Glutamatergic neuron (in vitro differentiated cells): ENCODE measurements around the gene SHD. TPM values are rescaled to one million over a fixed set of nuclear protein-coding genes. Genes with fewer than 3 reads are reported as not detected.

Experiments
- DNase-seq: peaks from one replicate; pipeline ENCODE4 v3.0.0; 2022
- H3K27ac Mint-ChIP-seq: one replicate; pipeline ENCODE4 v1.8.0; 2020; ENCODE audit warnings: mild to moderate bottlenecking, mixed read lengths, inconsistent platforms; ENCODE audit not compliant: unreplicated experiment
- H3K27me3 Mint-ChIP-seq: one replicate; pipeline ENCODE4 v1.8.0; 2020; ENCODE audit warnings: mild to moderate bottlenecking, moderate library complexity, mixed read lengths, inconsistent platforms; ENCODE audit not compliant: unreplicated experiment
- H3K36me3 Mint-ChIP-seq: one replicate; pipeline ENCODE4 v1.8.0; 2020; ENCODE audit warnings: mild to moderate bottlenecking, mixed read lengths, inconsistent platforms; ENCODE audit not compliant: unreplicated experiment
- H3K4me1 Mint-ChIP-seq: one replicate; pipeline ENCODE4 v1.8.0; 2020; ENCODE audit warnings: mild to moderate bottlenecking, low read depth, mixed read lengths, inconsistent platforms; ENCODE audit not compliant: unreplicated experiment
- H3K4me3 Mint-ChIP-seq: one replicate; pipeline ENCODE4 v1.8.0; 2020; ENCODE audit warnings: mild to moderate bottlenecking, mixed read lengths, inconsistent platforms; ENCODE audit not compliant: unreplicated experiment
- H3K9me3 Mint-ChIP-seq: one replicate; pipeline ENCODE4 v1.8.0; 2020; ENCODE audit warnings: mild to moderate bottlenecking, moderate library complexity, mixed read lengths, inconsistent platforms; ENCODE audit not compliant: unreplicated experiment
- CTCF ChIP-seq: fragments of 200-600 bp; sonication (generic); IDR thresholded peaks from one replicate; pipeline ENCODE4 v1.5.0; 2021; ENCODE audit not compliant: partially characterized antibody, unreplicated experiment
- total RNA-seq: library from RNA; stranded (reverse); fragmentation: NEBNext Ultra II Directional; extraction: Animal tissue kit (Norgen Biotek cat#: 25700); gene quantifications from one replicate; pipeline ENCODE4 v1.2.1, GENCODE V29; 2021; ENCODE audit not compliant: unreplicated experiment

The SHD gene
- total RNA-seq, 1 donor from 2014 or later = 254 TPM

DNA sequence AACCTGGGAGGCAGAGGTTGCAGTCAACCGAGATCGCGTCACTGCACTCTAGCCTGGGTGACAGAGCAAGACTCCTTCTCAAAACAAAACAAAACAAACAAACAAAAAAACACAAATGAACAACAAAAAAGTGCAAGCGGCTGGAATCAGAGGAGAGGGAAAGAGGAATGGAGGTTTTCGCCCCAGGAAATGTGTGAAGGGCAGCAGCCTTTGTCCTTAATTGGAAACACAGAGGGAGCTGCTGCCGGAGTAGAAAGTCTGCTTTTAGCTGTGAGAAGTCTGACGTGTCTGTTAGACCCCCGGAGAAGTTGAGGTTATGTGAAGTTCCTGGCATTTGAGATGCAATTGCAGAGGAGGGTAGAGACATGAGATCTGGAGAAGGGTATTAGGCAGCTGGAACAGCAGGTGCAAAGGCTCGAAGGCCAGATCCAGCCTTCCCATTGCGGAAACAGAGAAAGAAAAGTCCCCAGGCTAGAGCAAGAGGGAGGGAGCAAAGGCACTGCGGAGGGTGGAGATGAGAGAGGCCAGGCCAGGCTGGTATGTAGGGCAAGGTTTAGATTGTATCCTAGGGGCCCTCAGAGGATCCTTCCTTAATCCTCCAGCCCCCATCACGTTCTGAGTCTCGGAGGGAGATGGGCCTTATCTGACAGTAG is 22.6 kb downstream of the SHD start:
- no peaks in the 10 kb centered on the region for H3K36me3 Mint-ChIP-seq
- H3K27me3 Mint-ChIP-seq = peaks cover 10% of the 10 kb centered on the region
- no peak for TF ChIP-seq CTCF
- H3K27ac Mint-ChIP-seq = no peak overlapping the region
- H3K9me3 Mint-ChIP-seq = peaks cover 8% of the 10 kb centered on the region
- DNase-seq = no peak
- peak overlapping the region; percentile 16 for H3K4me3 Mint-ChIP-seq
- H3K4me1 Mint-ChIP-seq = peaks cover 6% of the 10 kb centered on the region

DNA sequence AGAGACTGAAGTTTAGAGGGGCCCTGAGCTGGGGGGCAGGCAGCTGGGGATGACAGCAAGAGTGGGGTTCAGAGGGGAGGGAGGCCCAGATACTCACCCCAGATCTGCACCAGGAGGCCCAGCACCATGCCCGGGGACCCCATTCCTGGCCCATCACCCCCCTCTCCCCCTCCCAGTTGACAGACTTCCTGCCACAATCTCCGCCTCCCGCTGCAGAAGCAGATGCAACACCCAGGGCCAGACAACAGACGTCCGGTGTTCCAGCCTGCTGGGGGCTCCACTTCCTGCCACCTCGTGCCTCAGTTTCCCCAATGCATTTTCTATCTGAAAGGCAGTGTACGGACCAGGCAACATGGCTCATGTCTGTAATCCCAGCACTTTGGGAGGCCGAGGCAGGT is 23.2 kb downstream of the SHD start, which contains the start of gene TMIGD2:
TMIGD2 (minus strand) TSS at position 147 of the 398 bp plus-strand sequence; CDS start at position 143, 4 bp downstream.
- peaks cover 12% of the 10 kb centered on the region for H3K27me3 Mint-ChIP-seq
- H3K4me1 Mint-ChIP-seq = peaks cover 7% of the 10 kb centered on the region
- no peaks in the 10 kb centered on the region for H3K36me3 Mint-ChIP-seq
- TF ChIP-seq CTCF = no peak
- no peak within 1 kb of the TSS for H3K27ac Mint-ChIP-seq
- DNase-seq = no peak
- H3K9me3 Mint-ChIP-seq = peaks cover 8% of the 10 kb centered on the region
- peak within 1 kb of the TSS; percentile 16 for H3K4me3 Mint-ChIP-seq

DNA sequence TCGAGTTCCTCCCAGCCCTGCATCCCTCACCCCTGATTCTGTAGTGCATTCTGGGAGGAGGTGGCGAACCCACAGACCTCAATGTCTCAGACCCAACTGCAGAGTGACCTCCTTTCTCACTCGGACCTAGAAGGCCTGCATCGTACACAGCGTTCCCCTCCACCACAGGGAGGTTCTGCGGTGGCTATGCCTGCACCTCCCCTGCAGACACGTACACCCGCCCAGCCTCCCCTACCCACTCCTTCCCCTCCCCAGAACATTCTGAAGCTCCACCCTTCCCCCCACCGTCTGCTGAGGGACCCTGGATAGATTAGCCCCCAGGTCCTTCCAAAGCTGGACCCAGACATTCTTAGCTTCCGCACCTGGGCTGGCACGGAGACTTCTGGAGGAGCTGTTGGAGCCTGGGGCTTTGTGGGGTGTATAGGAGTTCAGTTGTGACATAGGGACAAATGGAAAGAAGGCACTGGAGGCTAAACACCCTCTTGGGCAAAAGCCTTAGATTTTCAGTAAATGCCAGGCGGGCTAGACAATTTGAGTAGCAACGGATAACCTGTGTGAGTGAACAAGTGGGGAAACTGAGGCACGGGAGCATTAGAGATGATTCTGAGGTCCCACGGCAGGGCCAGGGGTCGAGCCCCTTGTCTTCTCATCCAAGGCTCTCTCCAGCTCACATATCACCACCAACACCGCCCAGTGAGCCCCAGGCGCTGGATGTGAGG is 24.9 kb downstream of the SHD start:
- peak overlapping the region; percentile 85 for H3K4me3 Mint-ChIP-seq
- peaks cover 7% of the 10 kb centered on the region for H3K4me1 Mint-ChIP-seq
- no peaks in the 10 kb centered on the region for H3K36me3 Mint-ChIP-seq
- H3K9me3 Mint-ChIP-seq = peaks cover 8% of the 10 kb centered on the region
- peak overlapping the region; percentile 66 for H3K27ac Mint-ChIP-seq
- peaks cover 12% of the 10 kb centered on the region for H3K27me3 Mint-ChIP-seq
- no peak for TF ChIP-seq CTCF
- no peak for DNase-seq

- no peak for TF ChIP-seq CTCF
- Mint-ChIP-seq H3K9me3 (peaks cover 8% of the 10 kb centered on the region), H3K27me3 (peaks cover 12% of the 10 kb centered on the region), H3K27ac (peak within 1 kb of the TSS; percentile 66), H3K4me1 (peaks cover 7% of the 10 kb centered on the region), H3K4me3 (peak within 1 kb of the TSS; percentile 85), H3K36me3 (no peaks in the 10 kb centered on the region)
- DNase-seq = peak; percentile 95
Observed at GRCh38 chr19:4304538-4305256, 25.6 kb downstream of the SHD start, which contains the start of gene FSD1. TSS of gene FSD1 (plus strand) at chr19:4304598. CDS start at chr19:4304747, 149 bp downstream.
